GM21447 (cell line): ENCODE measurements around the gene FYCO1.

Source experiments
- ATAC-seq: cut with Tn5 transposase; IDR thresholded peaks from one replicate; pipeline ENCODE4 v1.9.1; 2021; ENCODE audit not compliant: unreplicated experiment

Gene FYCO1

DNA sequence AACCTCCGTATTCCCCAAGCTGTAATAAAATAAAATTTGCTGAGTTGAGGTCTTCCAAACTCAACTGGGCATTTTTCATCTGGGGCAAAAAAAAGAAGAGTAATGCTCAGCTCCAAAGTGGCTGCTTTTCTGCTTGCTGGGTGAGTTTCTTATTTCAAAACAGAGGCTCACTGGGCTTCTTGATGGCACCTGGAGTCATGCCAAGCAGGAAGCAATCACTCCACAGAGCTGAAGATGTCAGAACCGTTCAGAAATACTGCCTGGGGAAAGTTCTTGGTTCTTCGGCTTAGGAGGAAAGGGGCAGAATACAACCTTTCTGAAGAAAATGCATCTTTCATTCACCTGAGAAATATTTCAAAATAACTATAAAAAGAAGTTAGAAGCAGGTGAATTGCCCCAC, 105.2 kb downstream of the FYCO1 start:
- no peak for ATAC-seq

GRCh38 chr3:45889337-45889736, 106.3 kb downstream of the FYCO1 start:
- no peak for ATAC-seq

- ATAC-seq = no peak
Observed at GRCh38 chr3:45887759-45888511, 107.7 kb downstream of the FYCO1 start.

DNA sequence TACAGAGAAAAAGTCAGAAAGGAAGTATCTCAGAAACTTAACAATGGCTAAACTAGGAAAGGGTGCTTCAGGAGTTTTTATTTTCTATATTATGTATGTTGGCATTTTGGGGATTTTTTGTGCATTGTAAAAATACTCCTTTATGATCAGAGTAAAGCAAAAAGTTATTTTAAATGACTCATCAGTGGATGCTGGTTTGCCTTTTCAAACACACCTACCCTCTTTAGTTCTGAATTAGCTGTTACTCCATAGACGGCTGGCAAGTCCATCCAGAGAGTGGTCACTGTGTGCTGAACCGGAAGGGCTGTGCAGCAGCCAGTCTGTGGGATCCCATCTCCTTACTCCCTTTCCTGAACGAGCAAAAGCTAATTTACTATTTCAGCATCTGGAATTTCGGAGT, 108.3 kb downstream of the FYCO1 start:
- no peak for ATAC-seq

DNA sequence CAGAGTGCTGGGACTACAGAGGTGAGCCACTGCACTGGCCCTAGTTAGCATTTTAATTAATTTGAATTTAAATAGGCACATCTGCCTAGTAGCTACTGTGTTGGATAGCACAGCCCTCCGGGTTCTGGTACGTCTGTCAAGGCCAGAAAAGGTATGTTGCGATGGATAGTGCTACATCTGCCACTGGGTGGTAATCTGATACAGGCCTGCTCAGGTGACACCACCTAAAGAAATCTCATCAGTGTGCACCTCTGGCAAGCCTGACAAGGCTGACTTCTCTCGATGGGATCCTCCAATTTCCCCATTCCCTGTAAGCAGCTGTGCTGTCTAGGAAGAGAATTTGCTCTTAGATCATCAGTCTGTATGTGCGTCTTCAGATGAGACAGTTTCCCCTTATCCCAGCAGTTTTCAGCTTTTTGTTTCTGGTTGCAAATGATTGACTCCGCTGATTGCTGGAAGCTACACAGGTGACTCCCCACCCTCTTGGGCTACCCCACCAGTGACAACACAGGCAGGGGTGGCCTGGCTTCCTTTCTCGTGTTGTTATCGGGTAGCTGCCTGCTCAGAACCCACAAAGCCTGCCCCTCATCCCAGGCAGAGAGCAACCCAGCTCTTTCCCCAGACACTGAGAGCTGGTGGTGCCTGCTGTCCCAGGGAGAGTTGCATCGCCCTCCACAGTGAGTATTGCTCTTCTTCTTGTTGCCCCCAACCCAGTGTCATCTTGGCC, 109.5 kb downstream of the FYCO1 start, which contains the start of gene CCR9:
CCR9 (plus strand) TSS at position 565 of the 727 bp plus-strand sequence. CDS start 8,391 bp downstream, outside the sequence.
- ATAC-seq = no peak

DNA sequence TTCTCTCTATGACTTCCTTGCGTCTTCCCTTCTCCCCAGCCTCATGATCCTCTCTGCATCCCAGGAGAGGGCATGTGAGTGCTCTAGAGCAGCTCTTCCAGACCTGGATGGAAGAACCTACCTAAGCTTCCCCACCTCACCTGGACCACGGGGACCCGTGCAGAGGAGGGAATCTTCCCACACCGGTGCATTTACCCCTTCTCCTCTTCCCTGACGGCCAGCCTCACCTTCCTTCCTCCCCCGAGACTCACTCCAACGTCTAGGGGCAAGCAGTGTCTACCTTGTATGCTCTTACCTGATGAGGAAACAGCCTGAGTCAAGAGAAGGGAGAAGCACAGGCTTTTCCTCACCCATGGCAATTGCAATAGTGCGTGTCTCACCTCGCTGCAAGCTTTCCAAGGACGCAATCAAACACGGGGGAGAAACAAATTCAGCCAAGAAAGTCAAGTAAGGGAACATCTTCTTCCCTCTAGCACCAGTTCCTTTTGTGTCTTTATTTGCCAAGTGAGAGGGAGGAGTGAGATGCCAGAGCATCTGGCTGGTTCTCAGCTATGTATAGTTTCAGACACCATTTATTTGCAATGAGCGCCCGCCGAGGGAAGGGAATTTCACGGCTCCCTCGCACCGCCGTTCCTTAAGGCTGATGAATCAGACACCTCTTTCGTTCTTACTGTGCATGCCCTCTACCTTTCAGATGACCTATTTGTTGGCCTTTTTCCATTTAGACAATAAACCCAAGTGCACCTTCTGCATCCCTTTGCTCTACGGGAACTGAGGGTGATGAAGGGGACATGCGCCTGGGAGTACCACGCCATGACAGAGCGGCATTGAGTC, 111.0 kb downstream of the FYCO1 start:
- ATAC-seq = no peak

- no peak for ATAC-seq
Observed at GRCh38 chr3:45881078-45882022, 114.3 kb downstream of the FYCO1 start.

DNA sequence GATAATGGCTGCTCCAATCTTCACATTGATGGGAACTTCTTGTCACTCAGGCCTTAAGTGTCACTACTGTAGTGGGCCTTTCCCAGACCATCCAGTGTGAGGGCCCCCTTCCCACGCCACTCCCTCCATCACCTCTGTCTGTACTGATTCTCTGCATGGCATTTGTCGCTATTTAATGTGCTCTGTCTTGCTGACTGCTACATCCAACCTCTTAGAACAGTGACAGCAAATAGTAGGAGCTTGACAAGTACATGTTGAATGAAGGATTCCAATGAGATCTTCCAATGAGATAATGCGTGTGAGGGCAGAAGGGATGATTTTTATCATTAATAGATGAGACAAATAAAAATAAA, 114.9 kb downstream of the FYCO1 start:
- no peak for ATAC-seq

DNA sequence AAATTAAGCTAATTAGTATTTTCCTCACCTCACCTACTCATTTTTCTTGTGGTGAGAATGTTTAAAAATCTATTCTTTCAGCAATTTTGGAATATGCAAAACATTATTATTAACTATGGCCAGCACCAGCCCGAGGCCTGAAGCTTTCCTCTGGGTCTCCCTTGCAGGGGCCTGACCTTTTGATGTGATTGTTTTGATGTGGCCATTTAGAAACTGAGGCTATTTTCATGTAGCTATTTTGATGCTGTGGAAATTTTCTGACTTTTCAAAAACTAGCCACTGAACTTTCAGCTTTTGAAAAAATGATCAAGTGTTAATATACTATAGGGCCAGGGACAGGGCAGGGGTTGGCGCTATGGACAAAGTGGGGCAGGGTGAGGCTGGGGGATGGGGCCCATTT, 117.5 kb downstream of the FYCO1 start:
- ATAC-seq = no peak

DNA sequence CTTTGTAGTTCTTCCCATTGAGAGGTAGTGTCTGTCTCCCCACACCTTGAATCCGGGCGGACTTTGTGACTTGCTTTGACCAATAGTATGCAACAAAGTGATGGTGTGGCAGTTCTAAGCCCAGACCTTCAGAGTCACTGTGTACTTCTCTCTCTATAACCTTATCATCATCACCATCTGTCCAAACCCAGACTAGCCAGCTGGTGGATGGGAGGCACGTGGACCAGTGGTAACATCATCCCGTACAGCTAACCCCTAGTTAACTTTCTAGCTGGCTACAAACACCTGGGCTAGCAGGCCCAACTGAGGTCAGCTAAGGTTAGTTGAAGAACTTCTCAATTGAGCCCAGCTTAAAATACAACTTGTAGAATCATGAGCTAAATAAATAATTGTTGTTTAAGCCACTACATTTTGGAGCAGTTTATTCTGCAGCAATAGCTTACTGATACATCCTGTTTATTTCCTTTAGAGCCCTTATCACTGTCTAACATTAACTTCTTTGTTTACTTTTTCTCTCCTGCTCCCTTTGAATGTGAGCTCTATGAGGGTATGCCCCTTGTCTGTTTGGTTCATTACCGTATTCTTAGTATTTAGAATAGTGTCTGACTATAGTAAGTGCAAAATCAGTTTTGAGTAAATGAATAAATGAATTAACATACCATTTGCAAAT, 120.8 kb downstream of the FYCO1 start:
- no peak for ATAC-seq

- no peak for ATAC-seq
Observed at GRCh38 chr3:45873638-45874037, 122.0 kb downstream of the FYCO1 start.

DNA sequence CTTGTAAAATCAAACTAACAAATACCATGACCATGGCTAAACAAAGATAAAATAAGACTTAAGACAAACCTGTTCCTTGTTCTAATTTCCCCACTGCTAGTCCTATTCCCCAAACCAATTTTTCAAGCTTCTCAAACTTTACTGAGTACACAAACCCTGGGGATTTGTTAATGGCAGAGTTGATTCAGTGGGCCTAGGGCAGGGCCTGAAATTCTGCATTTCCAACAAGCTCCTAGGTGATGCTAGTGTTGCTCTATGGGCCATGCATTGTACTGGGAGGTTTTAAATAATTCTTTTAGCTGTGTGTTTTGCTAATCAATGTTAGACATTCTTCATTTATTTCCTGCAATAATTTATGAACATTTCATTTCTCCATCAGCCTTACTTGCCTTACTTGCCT, 122.6 kb downstream of the FYCO1 start:
- ATAC-seq = no peak

GRCh38 chr3:45872569-45872968, 123.1 kb downstream of the FYCO1 start:
- ATAC-seq = no peak

DNA sequence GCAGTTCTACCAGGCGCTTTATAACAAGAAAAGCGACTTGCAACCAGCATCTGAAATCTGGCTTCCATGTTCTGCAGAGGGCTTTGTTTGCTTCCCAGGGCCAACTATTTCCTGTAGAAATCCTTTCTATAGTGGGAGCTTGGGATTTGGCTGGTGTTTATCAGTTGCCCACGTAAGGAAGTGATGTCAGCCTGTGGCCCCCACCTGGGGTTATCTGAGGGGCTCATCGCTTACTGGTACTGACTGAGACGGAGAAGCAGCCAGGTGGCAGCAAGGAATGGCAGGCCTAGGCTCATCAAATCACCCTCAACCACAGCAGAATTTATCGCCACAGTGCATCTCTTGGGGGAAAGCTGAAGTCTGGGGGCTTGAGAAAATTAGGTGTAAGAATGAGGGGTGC, 123.8 kb downstream of the FYCO1 start:
- ATAC-seq = no peak

DNA sequence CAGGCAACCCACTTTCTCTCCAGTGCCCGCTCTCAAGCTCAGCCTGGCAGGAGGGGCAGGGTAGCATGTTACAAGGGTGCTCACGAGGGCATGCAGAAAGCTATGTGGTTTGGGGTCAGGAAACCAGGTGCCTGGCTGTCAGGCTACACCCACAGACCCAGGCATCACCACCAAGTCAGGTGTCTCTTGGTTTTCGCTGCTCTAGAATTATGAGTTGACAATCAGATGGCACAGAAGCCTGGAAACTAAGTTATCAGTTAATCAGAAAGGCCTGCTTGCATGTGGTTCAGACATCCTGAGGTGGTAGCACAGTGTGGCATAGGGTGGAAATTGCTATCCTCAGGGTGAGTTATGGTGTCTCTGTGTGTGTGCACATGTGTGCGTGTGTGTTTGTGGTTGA, 125.5 kb downstream of the FYCO1 start:
- ATAC-seq = no peak

GRCh38 chr3:45869638-45870037, 126.0 kb downstream of the FYCO1 start:
- ATAC-seq = no peak

DNA sequence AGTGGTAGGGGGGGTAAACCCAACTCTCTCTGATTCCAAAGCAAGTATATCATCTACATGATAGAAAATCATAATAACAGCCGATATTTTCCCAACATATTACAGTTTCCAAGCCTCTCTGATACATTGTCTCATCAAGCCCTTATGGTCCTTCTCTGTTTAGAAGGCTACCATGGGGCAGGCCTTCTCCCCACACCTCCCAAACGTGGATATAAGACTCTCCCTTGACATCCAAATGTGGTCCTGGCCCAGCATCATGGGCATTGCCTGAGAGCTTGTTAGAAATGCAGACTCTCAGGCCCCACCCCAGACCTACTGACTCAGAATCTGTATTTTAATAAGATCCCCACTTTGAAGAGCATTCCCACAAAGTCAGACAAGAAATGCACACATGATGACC, 127.0 kb downstream of the FYCO1 start:
- no peak for ATAC-seq

DNA sequence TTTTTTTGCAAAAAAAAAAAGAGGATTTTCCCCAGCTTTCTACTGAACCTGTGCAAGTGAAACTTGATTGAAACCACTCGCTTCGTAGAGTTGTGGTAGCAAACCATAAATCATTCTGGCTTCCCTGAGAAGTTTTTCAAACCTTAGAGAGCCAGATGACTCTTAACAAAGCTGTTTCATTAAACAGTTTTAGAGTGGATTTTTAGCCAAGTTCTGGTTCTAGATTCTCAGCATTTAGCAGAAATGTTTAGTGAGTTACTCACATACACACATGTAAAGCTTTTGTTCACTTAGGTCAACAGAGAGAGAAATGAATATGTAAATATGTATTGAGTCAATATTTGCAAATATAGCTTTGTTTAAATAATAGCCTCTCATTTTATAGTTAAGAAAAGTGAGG, 127.4 kb downstream of the FYCO1 start:
- no peak for ATAC-seq
